GM03348 (cell line): ENCODE measurements around the gene OSBPL10.

Experiments
- DNase-seq: peaks from one replicate; pipeline ENCODE4 v3.0.0; 2012; ENCODE audit warnings: low spot score

The OSBPL10 gene

DNA sequence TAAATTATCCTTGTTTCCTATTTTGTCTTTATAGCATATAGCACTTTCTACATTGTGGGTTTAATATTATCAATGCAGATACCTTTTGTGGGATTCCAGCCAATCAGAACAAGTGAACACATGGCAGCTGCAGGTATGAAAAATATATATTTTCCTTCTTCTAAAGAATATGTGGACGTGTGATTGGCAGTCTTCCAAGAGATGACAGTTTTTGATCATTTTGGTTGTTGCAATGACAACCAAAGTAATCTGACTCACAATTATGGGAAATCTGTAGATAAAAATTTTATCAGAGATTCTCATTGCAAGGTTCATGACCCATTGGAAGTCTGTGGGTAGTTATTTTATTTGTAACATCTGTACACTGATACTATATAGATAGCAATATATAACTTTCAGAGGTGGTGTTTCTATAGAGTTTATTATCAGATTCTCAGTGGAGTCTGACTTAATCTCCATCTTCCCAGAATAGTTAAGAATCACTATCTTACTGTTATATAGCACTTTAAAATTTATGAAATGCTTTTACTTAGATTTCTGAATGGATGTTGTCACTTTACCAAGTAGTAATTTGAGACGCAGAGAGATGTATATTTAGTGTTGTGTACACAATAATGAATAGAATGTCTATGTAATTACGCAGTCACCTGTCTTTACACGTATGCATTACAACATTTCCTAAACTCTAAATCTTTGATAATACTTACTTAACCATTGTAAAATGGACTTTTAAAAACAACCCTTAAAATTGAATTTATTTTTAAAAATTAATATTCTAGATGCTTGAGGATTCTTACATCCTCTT lies 365.8 kb downstream of the OSBPL10 start:
- no peak for DNase-seq

- DNase-seq = no peak
Observed at GRCh38 chr3:31614162-31614921, 366.7 kb downstream of the OSBPL10 start.

DNA sequence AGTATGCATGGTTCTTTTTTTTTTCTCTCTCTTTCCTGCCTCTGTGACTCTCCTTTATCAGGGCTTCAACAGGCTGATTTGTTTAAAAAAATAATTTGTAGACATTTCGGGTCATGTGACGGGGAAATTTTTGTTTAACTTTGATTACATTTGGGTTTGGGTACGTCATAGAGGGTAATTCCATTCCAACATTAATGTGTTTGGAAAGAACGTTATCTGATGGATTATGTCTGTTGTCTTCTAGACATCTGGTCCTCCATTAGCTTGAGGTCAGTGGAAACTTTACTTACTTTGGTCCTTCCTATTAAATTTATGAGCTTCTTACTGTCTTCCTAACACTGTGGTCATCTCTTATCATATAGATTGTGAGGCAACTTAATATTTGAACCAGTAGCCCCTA lies 367.4 kb downstream of the OSBPL10 start:
- no peak for DNase-seq

- no peak for DNase-seq
Observed at GRCh38 chr3:31613177-31613576, 367.9 kb downstream of the OSBPL10 start.
